Inferior parietal cortex (tissue), 1 donor: ENCODE measurements around the gene BCL10.

Experiments
- DNase-seq: peaks from one replicate; pipeline ENCODE4 v3.0.0-alpha.2; 2016; ENCODE audit errors: extremely low spot score

Gene BCL10

GRCh38 chr1:85276215-85276977, at the start of gene BCL10:
TSS of gene BCL10 (minus strand) at chr1:85276632. CDS start at chr1:85276352, 280 bp downstream.
- peak; percentile 95 for DNase-seq

DNA sequence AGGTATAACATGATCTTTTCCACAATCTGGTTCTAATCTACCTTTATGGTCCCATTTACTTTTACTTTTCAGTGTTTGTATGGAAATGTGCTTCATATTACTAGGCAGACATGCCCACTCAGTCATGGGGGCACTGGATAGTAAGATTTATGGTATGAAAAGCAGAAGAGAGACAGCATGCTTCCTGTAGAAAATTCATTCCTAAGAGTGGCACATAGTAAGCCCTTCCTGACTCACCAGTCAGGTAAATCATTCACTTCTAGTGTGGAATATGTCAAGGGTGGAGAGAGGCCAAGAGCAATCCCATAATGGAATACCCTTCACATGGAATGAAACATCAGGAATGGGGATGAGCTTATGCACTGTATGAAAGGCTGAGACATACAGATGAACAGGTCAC, 49.5 kb upstream of the BCL10 start:
- DNase-seq: no peak

- DNase-seq: no peak
Measured at GRCh38 chr1:85323770-85324169, 47.3 kb upstream of the BCL10 start.

DNA sequence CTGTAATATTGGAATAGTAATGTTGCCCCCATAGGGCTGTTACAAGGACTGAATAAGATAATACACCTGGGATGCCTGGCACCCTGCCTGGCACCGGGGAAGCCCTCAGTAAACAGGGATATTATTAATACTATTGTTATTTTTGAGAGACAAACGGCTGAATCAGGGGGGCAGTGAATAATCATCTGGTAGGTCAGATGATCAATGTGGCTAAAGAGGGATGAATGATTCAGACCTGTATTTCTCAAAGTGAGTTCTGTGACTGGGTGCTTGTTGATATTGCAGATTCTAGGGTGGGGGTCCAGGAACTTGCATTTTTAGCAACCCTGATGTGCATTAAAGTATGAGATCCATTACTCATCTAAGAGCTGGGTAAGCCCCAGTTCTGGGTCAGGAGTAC, 46.2 kb upstream of the BCL10 start:
- DNase-seq: no peak

DNA sequence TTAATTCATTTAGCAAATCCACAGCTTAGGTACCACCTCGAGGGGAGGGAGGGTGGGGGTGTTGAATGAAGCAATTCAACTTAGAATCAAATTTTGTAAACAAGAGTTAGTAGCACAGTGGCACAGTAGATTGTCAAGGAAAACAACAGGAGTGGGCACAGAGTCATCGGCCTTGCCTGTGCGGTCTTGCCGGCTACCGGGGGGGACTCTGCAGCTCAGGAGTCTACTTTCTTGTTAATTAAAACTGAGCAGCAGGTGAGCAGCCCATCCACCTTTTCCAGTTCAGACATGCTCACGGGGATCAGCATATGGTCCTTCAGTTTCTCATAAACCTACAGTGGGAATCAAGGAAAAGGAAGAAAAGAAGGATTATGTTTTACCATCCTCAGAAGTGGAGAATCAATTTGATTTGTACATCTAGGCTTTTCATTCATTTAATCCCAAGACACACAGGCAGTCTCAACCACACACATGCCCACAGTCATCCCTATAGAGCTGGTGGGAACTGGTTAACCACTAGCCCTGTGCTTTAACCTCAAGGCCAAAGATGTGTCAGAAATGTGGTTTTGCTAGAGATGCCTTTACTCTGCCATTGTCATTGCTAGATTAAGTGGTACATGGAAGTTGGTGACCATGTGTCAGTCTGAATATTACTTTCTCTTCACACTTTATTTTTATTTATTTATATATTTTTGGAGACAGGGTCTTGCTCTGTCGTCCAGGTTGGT, 45.0 kb upstream of the BCL10 start:
- no peak for DNase-seq

DNA sequence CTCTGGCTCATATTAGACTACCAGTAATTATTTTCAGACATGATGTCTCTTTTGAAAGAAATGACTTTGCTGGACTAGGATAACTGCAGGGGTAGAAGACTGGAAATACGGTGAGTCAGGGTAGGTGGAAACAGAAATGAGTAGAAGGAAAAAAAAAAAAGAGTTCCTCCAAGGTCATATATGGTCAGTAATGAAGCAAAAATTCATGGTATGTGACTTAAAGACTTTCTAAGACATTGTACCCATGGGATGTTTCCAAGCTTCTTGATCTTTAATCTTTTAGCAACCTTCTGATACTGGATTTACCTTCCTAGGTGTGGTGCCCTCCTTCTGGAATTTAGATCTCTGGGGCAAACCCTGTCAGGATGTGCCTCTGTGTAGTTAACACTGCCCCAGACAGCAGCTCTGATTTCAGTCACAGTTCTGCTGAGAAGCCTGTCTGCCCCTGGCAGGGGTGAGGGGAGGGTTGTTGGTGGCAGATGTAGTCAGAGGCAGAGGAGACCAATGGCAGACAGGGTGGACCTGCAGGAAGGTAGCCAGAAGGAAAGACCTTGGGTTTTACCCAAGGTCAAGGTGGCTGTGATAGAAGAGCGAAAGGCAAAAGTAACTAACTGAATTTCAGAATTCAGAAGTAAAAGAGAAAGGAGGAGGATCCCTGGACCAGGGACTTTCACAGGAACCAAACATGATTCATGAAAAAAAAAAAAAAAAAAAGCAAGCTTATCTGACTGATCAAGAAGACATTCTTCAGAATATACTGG, 44.1 kb upstream of the BCL10 start:
- DNase-seq: no peak

- DNase-seq: no peak
Measured at GRCh38 chr1:85319931-85320330, 43.5 kb upstream of the BCL10 start.

- no peak for DNase-seq
Measured at GRCh38 chr1:85319491-85319890, 43.1 kb upstream of the BCL10 start.

- DNase-seq: no peak
Measured at GRCh38 chr1:85318217-85318616, 41.8 kb upstream of the BCL10 start.

GRCh38 chr1:85317560-85317959, 41.1 kb upstream of the BCL10 start:
- no peak for DNase-seq

DNA sequence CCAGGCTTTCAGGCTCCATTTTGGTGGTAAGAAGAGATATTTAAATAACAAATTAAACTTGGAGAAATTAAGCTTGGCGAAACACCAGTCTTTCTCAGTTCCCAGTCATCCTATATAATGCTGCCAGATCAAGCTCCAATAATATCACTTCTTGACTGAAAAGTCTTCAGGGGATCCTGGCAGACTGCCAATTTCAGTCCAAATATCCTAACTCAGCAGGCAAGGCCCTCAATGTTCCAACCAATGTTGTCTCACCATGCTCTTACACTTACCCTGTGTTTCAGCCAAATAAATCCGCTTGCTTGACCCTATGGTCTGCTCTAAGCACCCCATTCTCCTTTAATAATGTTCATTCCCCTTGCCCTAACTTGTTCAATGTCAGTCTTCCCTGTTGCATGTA, 39.9 kb upstream of the BCL10 start:
- DNase-seq: no peak

DNA sequence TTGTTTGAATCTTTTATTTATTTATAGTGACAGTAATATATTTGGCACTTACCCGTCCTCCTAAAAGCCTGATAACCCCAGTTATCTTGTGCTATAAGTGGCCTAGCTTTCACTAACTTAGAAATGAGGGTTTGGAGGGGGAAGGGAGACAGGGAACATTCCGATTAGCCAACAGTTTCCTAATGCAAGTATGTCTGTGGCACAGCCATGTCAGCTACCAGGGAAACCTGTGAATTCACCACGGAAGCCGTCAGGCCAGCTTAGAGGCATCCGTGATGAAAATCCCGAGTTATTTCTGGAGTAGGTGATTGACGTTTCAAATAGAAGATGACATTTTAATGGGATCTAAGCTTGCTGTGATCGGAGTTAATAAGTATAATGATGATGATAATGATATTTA, 39.4 kb upstream of the BCL10 start:
- no peak for DNase-seq

DNA sequence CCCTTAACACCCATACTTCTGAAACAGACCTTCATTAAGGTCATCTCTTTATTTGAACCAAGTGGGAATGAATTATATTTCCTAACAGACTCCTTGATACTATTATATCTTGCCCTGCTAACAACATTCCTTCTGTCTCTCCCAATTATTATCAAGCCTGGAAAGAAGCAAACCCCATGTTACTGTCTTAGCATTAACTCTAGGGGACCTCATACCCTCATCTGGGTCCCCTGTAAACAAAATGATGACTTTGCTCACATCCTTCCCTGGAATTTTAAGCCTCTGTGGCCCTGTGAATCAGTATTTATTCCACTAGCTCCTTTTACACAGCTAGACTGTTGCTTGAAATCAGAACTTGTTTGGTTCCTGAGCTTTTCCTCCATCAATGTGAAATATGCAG, 38.3 kb upstream of the BCL10 start:
- no peak for DNase-seq

- no peak for DNase-seq
Measured at GRCh38 chr1:85313888-85314696, 37.7 kb upstream of the BCL10 start.

- no peak for DNase-seq
Measured at GRCh38 chr1:85311818-85312217, 35.4 kb upstream of the BCL10 start.

- no peak for DNase-seq
Measured at GRCh38 chr1:85308833-85309350, 32.5 kb upstream of the BCL10 start.

DNA sequence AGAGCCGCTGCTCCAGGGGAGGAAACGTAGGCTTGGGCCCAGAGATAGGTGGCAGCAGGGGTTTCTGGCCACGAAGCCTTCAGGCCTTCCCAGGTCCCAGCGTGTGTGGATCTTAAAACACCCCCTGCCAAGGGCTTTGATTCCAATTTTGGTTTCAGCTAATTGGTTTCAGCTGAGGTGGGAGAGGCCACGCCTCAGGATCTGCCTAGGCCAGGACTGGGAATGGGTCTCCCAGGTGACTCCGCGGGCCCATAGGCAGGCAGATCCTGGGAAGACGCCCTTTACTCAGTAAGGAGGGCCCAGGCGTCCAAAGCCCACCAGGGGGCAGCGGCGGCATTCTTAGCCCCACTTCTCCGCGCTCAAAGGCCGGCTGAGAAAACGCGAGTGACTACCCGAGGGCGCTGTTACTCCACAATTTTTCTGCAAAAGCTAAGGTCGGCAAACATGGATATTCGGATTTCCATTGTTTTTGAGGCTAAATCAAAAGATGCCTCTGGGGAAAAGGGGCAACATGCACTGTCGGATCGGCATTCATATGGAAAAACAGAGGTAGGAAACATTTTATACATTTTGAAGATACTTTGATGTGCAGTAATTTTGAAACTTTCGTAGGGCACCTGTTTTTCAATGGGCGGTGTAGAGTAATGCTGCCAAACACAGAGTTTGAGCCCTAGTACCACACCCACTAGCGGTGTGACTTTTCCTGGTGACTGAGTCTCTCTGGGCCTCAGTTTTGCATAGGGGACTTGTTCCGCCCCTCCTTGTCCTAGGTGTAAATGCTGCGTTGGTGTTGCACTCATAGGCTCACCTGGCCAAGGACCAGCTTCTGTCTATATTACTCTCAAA, 31.8 kb upstream of the BCL10 start:
- DNase-seq: peak; percentile 86

DNA sequence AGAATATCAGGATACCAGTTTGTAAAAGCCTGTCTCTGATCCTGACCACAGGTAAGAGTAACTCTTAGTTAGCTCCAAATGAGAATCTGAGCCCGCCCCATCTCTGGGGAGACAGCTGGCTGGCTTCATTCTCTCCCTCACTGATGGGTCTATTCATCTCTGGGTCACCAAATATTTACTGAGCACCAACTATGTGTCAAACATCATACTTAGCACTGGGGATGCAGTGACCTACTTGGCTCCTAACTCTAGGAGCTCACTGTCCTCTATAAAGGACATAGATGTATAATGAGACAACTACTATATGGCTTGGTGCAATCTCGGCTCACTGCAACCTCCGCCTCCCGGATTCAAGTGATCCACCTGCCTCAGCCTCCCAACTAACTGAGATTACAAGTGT, 29.8 kb upstream of the BCL10 start:
- DNase-seq: no peak

GRCh38 chr1:85303440-85304162, 27.2 kb upstream of the BCL10 start:
- DNase-seq: no peak

DNA sequence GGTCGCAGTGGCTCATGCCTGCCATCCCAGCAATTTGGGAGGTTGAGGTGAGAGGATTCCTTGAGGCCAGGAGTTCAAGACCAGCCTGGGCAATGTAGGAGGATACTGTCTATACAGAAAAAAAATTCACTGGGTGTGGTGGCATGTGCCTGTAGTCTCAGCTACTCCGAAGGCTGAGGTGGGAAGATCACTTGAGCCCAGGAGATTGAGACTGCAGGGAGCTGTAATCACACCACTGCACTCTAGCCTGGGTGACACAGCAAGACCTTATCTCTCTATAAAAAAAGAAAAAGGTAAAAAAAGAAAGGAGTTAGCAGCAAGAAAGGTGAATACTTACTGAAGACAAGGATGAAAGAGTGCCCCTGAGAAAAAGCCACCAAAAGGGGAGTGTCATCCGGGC, 23.7 kb upstream of the BCL10 start:
- no peak for DNase-seq
